Endothelial cell of umbilical vein (primary cell): Measurements from ENCODE around the gene TMEM229B.

Experiments used
- CTCF ChIP-seq, 2 donors: IDR thresholded peaks; 1 replicate in 1 of 2; 2 replicates in 1 of 2; pipeline ENCODE4 v1.5.1; 2011; ENCODE audit warnings: low read length in 2 of 2, mild to moderate bottlenecking in 2 of 2, moderate library complexity in 2 of 2, control low read depth in 1 of 2, inconsistent platforms in 1 of 2, low read depth in 1 of 2; ENCODE audit not compliant: insufficient read depth in 1 of 2; ENCODE audit errors: extremely low read depth in 1 of 2
- EZH2 ChIP-seq: IDR thresholded peaks from 2 replicates; pipeline ENCODE4 v1.6.1; 2012; ENCODE audit warnings: borderline replicate concordance, low read depth, mild to moderate bottlenecking, moderate library complexity, low read length, inconsistent platforms; ENCODE audit not compliant: severe bottlenecking
- MAX ChIP-seq: IDR thresholded peaks from 2 replicates; pipeline ENCODE4 v1.6.1; 2011; ENCODE audit not compliant: insufficient read depth, insufficient read length
- POLR2A ChIP-seq: IDR thresholded peaks from 2 replicates; pipeline ENCODE4 v1.6.1; 2012; ENCODE audit warnings: low read depth, mild to moderate bottlenecking, control low read depth, low read length
- POLR2AphosphoS5 ChIP-seq: IDR thresholded peaks from 2 replicates; pipeline ENCODE4 v1.6.1; 2012; ENCODE audit warnings: low read depth, mild to moderate bottlenecking, control low read depth, low read length, moderate library complexity; ENCODE audit not compliant: insufficient read depth

GRCh38 chr14:67524634-67524963 is 36.1 kb upstream of the TMEM229B start:
- no peak for TF ChIP-seq CTCF (IDR thresholded peaks at IDR 0.05; ENCODE audit: extremely low read depth in 1 of 2, insufficient read depth in 1 of 2, low read depth in 1 of 2, low read length in 2 of 2)
- TF ChIP-seq EZH2 = no peak
- no peak for TF ChIP-seq POLR2AphosphoS5
- no peak for TF ChIP-seq POLR2A
- TF ChIP-seq MAX = no peak
